AG10803 (cell line): Measurements from ENCODE around the gene RAP1B.

ENCODE experiments used
- DNase-seq: peaks from one replicate; pipeline ENCODE4 v3.0.0; 2010; ENCODE audit warnings: low read depth
- H3K4me3 ChIP-seq: 2 replicates; pipeline ENCODE4 v1.5.1; 2011; ENCODE audit warnings: mild to moderate bottlenecking, low read length, control low read depth
- TF ChIP-seq, protein P1 (sequence below): conservative IDR thresholded peaks from 2 replicates; pipeline ENCODE4 v1.5.1; 2011; ENCODE audit warnings: mild to moderate bottlenecking, low read length, control low read depth, inconsistent platforms

Gene RAP1B

DNA sequence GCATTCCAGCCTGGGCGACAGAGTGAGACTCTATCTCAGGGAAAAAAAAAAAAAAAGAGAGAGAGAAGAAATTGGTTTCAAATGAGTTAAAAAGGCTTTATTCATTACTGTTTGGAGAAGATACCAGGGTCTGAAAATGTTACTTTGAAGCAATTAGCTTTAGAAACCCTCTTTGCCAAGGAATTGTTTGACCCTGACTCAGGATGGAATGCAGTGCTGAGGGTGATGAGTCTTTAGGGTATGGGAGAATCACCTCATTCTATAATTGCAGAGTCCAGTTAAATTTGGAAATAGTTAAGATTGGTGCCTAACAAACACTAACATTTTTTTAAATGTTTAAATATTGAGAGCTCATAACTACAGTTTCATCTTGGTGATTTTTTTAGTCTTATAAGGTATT lies 13.3 kb downstream of the RAP1B start:
- TF ChIP-seq, protein P1, sequence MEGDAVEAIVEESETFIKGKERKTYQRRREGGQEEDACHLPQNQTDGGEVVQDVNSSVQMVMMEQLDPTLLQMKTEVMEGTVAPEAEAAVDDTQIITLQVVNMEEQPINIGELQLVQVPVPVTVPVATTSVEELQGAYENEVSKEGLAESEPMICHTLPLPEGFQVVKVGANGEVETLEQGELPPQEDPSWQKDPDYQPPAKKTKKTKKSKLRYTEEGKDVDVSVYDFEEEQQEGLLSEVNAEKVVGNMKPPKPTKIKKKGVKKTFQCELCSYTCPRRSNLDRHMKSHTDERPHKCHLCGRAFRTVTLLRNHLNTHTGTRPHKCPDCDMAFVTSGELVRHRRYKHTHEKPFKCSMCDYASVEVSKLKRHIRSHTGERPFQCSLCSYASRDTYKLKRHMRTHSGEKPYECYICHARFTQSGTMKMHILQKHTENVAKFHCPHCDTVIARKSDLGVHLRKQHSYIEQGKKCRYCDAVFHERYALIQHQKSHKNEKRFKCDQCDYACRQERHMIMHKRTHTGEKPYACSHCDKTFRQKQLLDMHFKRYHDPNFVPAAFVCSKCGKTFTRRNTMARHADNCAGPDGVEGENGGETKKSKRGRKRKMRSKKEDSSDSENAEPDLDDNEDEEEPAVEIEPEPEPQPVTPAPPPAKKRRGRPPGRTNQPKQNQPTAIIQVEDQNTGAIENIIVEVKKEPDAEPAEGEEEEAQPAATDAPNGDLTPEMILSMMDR, result no peak
- no peak overlapping the region for H3K4me3 ChIP-seq
- peak; percentile 74 for DNase-seq

DNA sequence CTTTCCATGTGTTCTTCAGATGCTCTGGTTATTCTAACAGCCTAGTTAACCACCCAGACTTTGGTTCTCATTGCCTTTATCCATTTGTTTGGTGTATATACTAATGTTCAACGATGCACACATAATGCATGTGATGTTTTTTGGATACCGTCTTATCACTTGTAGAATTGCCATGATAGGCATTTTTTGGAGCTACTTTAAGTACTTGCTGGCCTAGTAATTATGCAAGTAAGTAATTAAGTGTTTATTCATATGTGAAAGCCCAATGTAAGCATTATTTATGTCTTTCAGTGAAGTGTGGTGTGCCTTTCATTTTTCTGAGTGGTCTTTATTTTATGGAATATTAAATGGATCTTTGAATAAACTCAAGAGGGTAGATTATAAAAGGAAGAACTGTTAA lies 14.2 kb downstream of the RAP1B start:
- TF ChIP-seq, protein P1, result no peak
- no peak overlapping the region for H3K4me3 ChIP-seq
- no peak for DNase-seq

DNA sequence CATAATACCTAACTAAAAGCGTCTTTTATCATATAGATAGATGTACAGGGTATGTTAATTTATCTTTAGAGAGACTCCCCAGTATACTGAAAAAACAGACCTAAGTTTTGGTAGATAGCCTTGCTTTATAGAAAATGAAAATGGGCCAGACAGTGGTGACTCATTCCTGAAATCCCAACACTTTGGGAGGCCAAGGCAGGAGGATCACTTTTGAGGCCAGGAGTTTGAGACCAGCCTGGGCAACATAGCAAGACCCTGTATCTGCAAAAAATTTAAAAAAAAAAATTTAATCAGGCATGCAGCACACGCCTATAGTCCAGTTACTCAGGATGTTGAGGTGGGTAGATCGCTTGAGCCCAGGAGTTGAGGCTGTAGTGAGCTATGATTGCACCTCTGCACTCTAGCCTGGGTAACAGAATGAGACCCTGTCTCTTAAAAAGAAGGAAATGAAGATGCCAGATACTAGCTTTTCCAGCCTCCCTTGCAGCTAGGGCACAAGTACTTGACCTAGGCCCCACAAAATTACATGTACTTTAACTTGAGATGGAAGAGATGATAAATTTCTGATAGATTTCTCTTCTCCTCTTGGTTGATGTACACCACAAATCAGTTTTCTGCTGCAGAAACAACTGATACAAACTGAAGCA lies 17.1 kb downstream of the RAP1B start:
- no peak for DNase-seq
- TF ChIP-seq, protein P1, result no peak
- no peak overlapping the region for H3K4me3 ChIP-seq

DNA sequence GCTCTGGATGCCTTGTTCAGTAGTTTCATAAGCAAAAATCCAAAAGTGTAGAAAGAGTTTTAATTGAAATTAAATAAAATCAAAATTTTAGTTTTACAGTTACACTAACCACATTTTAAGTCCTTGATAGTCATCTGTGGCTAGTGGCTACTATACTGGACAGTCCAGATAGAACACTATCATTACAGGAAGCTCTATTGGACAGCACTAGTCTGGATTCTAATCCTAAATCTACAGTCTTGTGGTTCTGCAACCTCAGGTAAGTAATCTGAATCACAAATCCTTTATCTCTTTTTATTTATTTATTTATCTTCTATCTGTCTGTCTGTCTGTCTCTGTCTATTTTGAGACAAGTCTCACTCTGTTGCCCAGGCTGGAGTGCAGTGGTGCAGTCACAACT lies 18.0 kb downstream of the RAP1B start:
- no peak for DNase-seq
- no peak overlapping the region for H3K4me3 ChIP-seq
- TF ChIP-seq, protein P1, result no peak

DNA sequence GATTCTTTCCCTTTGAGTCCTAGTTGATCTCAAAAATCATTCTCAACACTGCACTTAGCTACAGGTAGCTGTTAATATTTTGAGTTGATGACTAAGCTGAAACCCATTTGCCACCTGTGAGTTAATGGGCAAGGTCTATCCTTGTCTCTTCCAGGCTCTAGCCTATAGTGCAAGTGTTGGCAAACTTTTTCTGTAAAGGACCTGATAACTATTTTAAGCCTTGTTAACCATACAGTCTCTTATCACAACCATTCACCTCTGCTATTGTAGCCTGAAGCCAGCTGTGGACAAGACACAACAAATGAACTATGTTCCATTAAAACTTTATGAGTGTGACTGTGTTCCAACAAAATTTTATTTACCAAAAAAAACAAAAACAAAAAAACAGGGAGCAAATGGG lies 19.4 kb downstream of the RAP1B start:
- no peak overlapping the region for H3K4me3 ChIP-seq
- no peak for DNase-seq
- TF ChIP-seq, protein P1, result no peak

DNA sequence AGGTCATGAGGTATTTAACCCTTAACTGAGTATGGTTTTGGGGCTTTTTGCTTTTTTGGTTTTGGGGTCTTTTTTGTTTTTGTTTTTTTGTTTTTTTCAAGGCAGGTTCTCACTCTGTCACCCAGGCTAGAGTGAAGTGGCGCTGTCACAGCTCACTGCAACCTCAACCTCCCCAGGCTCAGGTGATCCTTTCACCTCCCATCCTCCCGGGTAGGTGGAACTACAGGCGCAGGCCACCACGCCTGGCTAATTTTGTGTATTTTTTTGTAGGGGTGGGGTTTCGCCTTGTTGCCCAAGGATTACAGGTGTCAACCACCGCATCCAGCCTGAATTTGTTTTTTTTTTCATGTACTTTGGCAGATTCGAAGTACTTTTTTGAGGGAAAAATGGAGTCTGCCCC lies 19.9 kb downstream of the RAP1B start:
- TF ChIP-seq, protein P1, result no peak
- no peak overlapping the region for H3K4me3 ChIP-seq
- no peak for DNase-seq

DNA sequence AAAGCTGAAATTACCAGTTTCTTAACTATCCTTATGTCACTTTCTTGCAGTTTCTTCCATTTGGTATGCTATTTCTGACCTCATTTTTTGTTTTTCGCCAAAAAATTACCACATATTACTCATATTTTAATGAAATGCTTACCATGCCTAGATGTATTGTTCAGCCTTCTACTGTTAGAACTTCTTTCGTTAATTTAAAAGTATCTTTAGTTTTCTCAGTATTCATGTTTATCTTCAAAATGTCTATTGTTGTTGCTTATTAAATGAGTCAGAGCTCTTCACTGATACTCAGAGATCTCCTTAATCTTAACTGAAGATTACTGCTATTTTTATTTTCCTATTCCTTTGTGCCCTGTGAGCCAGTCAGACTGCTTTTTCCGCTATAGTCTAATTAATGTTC lies 20.5 kb downstream of the RAP1B start:
- TF ChIP-seq, protein P1, result no peak
- DNase-seq, result peak; percentile 52
- no peak overlapping the region for H3K4me3 ChIP-seq
